GM18873 (cell line): ENCODE measurements around the gene CD63.
"Not testable (repeated sequence)": the region's sequence is repeated elsewhere in the genome, so short reads cannot be mapped to it uniquely, and the experiment has no call there.

ENCODE experiments used
- ATAC-seq: cut with Tn5 transposase; IDR thresholded peaks from one replicate; pipeline ENCODE4 v1.9.1; 2021; ENCODE audit warnings: mild to moderate bottlenecking, moderate library complexity, moderate number of reproducible peaks; ENCODE audit not compliant: unreplicated experiment, low FRiP score

Gene CD63

DNA sequence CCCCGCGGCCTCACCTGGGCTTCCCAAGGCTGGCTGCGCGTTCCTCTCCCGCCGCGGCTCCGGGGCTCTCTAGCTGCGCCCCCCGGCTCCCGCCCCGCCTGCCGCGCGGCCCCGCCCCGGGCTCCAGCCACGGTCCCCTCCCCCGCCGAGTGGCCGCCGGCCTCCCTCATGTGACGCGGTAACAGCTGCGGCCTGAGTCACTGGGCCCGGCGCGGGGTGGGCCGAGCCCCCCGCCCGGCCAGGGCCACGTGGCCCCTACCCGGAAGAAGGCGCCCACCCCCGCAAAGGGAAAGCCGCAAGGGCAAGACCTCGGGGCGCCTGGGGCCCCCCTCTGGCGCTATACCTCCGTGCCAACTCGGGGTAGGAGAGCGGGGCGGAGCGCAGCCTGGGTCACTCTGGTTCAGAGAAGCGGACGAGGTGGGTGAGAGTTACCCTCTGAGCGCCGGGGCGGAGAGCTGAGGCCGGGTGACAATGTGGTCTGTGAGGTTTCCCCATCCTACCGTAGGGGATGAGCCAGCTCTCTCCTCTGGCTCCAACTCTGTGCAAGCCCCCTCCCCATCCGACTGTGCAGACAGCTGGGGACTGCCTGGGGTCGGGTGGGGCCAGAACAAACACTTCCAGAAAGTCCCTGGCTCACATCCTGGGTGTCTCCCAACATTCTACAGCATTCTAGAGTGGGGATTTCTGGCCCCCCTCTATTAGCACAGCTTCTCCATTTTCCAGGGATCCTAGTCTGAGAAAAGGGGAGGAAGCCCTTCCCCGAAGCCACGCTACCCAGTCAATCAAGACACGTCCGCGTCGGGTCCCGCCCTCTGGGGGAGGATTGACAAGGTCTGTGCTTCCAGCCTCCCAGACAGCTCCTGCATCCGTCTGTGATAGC, at the start of gene CD63:
CD63 (minus strand) TSS at position 71 of the 880 bp plus-strand sequence. CDS start 668 bp downstream, outside the sequence.
- ATAC-seq, result peak; percentile 43

DNA sequence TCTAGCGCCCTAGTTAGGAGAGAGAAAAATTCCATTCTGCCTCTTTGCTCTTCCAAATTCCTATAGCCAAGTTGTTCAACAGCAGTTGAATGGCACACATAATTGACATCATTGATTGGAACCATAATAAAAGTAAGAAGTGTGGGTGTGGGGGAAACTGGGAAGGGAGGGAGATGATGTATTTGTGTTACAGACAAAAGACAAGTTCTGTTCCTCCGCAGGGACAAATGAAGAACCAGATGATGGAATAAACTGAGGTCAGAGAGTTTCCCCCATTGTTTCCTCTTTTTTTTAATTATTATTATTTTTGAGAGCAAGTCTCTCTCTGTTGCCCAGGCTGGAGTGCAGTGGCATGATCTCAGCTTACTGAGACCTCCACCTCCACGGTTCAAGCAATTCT, 49.0 kb upstream of the CD63 start:
- no peak for ATAC-seq

DNA sequence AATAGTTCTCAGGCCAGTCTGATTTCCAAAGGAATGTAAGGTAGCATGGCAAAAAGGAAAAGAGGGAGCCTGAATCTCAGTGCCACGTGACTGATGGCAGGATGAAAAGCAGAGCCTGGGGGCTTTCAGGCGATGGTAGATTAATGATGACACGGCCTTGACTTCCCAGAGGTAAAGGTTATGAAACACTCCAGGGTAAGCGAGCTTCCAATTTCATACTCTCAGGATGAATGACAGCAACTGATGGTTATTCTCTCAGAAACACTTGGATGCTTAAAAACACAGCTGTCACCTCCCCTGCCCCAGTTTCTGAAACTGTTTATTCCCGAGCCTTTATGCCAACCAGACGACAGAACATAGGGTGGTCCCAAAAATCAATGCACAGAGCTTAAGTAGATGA, 42.9 kb upstream of the CD63 start:
- ATAC-seq, result no peak

- no peak for ATAC-seq
These were observed 38.3 kb upstream of the CD63 start for GRCh38 chr12:55767156-55767555.

GRCh38 chr12:55765736-55766290, 37.0 kb upstream of the CD63 start:
- ATAC-seq, result no peak

- no peak for ATAC-seq
These were observed 33.8 kb upstream of the CD63 start for GRCh38 chr12:55762646-55763045.

DNA sequence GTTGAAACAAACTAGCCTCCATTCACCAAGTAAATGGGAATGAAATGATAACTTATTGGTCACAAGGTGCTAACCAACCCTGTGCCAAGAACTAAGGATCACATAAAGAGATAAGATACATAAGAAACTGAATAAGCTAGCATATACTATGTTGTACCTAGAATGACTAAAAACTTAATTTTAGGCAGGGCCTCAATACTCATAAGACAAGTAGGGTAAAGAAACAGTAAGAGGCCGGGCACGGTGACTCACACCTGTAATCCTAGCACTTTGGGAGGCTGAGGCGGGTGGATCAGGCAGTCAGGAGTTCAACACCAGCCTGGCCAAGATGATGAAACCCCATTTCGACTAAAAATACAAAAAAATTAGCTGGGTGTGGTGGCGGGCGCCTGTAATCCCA, 31.9 kb upstream of the CD63 start:
- no peak for ATAC-seq

DNA sequence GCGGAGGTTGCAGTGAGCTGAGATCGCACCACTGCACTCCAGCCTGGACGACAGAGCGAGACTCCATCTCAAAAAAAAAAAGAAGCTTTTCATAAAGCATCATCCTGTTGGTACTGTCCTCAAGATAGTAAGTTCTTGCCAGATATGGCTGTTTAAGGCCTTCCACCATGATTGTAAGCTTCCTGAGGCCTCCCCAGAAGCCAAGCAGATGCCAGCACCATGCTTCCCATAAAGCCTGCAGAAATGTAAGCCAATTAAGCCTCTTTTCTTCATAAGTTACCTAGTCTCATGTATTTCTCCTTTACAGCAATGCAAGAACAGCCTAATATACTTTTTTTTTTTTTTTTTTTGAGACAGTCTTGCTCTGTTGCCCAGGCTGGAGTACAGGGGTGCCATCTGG, 29.8 kb upstream of the CD63 start:
- ATAC-seq, result not testable (repeated sequence)

- no peak for ATAC-seq
These were observed 28.9 kb upstream of the CD63 start for GRCh38 chr12:55757701-55758100.

GRCh38 chr12:55755246-55755645, 26.4 kb upstream of the CD63 start:
- no peak for ATAC-seq

- no peak for ATAC-seq
These were observed 19.6 kb upstream of the CD63 start for GRCh38 chr12:55748230-55748993.

- ATAC-seq, result no peak
These were observed 18.1 kb upstream of the CD63 start for GRCh38 chr12:55746913-55747231.

DNA sequence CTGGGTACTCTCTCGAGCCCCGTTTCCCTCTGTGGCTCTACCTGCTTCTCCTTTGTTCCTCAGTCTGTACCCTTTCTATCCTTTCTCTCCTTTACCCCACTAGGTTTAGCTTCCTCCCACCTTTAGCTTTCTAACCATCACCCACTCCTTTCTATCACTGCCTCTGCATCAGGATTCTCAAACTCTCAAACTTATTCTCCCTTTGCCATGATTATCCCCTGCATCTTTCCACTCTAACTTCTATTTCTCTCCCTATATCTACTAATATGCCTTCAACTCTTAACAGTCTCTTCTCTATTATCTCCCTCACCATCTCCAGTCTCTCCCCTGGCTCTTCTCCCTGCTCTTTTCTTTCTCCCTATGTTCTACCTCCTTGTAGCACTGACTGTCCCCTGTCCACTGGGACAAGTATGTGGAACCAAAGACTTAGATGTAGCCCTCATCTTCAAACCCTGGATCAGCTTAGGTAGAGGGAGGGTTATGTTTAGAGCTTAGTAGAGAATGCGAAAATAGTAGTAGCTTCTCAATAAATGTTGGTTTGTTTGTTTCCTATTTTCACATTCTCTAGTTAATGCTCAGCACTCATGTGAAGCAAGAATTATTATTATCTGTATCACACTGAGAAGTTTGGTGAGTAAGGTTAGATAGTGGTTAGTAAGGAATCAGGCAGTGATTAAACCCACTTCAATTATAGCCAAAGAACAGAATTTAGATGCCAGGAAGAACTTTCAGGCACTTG, 17.5 kb upstream of the CD63 start:
- no peak for ATAC-seq

DNA sequence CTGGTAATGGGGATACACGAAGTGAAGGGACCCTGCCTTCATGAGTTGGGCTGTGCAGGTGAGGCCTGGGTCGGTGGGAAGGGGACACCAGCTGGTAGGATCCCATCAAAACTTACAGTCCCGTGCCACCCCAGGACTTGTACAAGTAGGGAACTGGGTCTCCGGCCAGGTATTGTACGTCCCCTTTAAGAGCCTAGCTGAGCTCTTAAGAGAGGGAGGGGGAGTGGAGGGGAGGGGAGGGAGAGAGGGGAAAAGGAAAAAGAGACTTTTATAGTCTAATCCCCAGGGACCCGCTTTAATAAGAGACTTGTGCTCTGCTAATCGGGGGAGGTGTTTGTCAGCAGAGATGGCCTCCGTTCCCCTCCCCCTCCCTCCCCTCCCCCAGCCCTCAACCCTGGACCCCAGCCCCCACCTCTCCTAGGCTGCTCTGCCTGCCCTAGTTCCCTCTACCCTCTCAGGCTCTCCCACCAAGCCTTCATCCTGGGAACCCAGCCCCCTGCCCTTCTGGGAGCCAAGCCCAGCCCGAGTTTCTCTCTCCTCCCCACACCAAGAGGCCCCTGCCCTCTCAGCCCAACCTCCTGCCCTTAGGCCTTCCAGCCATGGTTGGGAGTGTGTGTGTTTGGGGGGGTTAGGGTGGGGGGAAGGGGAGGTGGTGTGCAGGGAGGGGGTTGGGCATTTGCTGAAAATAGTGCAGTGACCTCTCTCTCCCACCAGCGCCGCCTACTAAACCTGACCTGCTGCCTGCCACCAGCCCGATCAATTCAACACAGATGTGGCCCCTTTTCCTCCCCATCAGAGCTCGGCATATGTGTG, 16.8 kb upstream of the CD63 start:
- no peak for ATAC-seq

DNA sequence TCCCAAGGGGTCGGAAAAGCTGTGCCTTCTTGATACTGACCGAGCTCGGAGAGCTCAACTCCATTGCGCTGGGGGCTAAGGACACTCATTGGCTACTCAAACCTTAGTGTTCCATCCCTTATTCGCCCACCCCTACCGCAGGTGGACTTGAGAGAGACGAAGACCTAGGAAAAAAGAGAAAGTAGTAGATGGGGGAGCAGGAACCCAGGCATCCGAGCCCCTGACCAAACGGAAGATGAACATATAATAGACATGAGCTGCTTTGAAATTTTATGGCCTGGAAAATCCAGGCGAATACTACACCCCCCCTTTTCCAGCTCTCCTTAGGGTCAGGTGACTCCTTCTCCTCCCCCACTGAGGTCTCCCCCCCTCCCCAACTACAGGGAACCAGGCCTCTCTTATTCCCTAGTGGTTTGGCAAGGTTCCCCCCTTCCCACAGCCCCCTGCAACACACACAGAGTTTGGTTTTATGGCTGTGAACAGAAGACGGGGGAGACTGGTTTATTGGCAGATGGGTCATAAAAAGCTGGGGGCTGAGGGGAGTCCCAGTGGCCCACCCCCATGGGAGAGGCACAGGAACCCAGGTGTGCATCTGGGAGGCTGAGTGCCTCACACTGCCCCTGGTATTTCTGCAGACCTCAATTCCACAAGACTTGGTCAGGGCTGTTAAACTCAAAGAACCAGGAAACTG, 15.7 kb upstream of the CD63 start:
- ATAC-seq, result no peak

GRCh38 chr12:55743406-55744339, 14.9 kb upstream of the CD63 start:
- no peak for ATAC-seq

DNA sequence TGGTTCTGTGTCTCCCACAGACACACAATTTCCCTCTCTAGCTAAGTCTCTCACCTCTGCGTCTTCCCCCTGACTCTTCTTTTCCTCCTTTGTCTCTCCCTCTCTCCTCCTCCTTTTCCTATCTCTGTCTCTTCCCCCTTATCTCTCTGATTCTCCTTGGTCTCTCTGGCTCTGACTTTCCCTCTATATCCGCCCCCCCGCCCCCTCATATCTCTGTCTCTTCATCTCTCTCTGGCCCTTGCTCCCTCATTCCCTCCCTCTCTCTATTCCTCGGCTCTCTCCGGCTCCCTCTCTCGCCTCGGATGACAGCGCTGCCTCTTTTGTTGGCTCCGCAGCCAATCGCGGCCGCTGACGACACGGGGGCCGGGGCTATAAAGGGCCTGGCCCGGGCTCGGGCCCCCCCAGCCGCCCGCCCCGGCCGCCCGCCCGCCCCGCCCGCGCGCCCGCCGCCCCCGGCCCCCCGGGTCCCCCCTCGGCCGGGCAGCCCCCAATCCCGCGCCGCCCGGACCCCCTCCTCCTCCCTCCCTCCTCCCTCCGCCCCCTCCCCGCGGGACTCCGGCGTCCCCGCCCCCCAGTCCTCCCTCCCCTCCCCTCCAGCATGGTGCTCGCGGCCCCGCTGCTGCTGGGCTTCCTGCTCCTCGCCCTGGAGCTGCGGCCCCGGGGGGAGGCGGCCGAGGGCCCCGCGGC, 14.1 kb upstream of the CD63 start, which contains the start of gene GDF11:
GDF11 (plus strand) TSS at position 404 of the 687 bp plus-strand sequence; CDS start at position 599, 195 bp downstream.
- no peak for ATAC-seq
